ENCODE data around the gene LBR.

Gene LBR

DNA sequence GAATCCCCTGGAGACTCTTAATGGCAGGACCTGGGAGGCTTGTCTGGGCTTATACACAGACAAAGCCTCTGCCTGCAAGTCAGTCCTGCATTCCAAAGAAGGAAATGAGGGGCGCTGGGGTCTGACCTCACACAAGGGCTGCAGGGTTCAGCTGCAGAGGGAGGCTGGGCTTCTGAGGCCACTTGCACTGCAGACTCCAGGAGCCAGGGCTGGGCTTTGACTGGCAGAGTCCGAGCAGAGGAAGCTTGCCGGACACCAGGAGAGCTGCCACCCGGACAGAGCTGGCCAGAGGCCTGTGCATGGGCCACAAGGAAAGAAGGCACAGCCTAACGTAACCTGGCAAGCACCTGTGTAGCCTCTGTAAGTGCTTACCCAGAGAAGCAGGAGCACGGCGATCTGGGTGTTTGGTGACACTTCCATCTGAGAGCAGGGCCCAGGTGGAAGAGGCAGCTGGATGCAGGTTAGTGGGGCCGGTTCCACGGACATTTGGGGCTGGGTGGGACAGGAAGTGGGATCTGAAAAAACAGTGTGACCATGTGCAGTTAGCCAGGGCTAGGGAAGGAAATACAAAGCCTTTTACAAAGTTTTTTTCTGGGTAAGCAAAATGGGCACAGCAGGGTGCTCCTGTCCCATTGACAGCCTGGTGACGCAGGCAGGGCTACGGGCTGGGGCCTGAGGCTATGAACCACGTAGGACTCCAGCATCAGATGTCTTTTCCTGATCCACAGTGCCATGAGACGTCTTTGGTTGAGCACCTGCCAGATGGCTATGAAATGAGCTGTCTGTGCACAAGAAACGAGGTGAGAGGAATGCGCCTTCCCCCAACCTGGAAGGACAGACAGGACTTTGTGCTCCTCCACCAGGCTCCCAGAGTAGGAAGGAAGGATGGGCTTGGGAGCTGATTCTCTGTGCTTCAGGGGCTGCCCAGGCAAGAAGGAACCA, 37.3 kb upstream of the LBR start:
- no peak for DNase-seq

GRCh38 chr1:225462714-225463574, 35.1 kb upstream of the LBR start:
- DNase-seq, result peak in 1 of 14 donors; percentile 57

DNA sequence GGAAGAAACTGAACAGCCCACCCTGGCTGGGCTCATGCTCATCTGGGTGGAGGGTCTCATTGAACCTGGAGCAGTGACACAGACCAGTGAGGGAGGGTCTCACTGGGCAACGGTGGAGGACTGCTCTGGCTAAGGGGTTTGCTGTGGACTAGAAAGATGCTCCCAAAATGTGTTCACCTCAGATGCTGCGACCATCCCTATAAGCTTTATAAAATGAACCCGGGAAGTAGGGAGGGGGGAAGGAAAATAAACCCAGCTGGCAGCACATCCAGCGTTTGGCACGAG, 34.5 kb upstream of the LBR start:
- DNase-seq, result no peak

DNA sequence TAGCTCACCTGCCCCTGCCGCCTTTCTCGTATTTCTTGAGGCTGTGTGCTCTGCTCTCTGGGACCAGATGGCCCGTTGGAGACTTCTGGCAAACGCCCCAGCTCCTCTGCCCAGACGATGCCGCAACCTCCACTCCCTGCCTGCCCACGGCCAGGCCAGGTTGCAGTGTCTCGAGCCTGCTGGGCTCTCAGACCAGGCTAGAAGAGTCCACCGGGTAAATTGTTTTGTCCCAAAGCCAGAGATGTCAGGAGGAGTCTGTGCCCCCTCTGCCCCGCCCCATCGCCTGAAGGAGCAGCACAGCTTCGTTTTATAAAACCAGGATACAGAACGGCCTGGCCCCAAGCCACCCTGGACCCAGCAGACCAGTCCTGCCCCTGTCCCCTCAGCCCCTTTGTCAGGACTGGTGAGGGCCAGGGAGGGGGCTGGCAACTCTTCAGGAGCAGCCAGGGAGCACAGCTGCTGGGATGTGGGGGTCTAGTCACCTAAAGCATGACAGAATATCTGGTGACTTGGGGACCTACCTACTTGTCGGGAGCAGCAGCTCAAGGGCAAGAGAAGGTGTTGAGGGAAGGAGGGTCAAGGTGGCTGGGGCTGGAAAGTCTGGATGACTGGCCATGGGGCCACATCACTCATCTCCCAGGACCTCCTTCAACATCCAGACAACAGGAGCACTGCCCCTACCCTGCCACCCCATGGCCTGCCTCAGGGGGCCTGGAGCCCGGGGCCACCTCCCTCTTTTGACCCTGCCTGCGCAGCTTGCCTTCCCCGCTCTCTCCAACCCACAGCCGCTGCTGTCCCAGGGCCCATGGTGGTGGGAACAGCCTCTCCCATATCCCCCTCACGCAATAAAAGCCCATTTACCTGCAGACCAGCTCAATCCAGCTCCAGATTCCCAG, 33.9 kb upstream of the LBR start:
- peak in 1 of 14 donors; percentile 83 for DNase-seq

- DNase-seq, result no peak
Measured at GRCh38 chr1:225460737-225461532, 33.1 kb upstream of the LBR start.

DNA sequence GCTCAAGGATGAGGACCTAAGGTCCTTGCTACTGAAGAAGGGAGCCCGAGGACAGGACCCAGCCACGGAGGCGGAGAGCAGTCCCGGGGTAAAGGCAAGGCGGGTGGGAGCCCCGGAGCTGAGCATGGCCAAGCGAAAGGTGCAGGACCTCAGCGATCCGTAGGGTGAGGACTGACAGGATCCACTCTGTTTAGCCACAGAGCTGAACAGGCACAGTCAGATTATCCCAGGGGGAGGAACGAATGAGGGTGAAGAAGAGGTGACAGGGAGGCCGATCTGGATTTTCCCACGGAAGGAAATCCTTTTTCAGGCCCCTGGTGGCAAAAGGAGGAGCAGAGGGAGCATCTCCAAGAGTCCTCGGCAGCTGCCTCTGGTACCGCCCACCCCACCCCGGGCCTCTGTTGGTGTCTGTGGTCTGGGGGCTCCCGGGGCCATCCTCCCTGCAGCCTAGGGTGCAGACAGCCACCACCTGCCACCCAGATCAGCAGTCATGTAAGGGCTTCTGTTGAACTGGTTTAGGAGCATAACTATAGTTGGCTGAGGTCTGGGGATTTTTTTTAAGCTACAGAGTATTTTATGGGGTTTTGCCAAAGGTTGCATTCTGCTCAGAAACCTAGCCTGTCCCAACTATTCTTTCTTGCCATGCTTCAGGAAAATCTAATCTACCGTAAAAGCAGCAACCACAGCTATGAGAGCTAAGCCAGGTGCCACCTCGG, 32.3 kb upstream of the LBR start:
- DNase-seq, result no peak

- DNase-seq, result no peak
Measured at GRCh38 chr1:225458222-225458631, 30.4 kb upstream of the LBR start.

DNA sequence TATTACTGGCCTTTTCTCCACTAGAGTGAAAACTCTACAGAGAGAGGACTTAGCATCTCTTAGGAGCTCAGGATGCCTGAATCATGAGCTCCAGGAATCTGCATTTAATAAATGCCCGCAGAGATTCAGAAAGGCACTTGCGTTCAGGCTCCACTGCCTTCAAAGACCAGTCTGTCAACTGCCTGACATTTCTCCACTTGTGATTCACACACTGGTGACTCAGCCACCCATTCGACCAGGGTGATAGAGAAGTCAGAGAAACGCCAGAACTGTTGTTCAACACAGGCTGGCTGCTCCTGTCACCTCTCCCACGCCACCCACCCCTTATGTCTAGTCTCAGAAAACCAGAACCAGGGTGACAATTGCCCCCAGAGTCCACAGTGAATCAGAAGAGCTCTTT, 26.9 kb upstream of the LBR start:
- peak in 2 of 14 donors; percentile 39 to 53 for DNase-seq

- no peak for DNase-seq
Measured at GRCh38 chr1:225453797-225454648, 26.2 kb upstream of the LBR start.

DNA sequence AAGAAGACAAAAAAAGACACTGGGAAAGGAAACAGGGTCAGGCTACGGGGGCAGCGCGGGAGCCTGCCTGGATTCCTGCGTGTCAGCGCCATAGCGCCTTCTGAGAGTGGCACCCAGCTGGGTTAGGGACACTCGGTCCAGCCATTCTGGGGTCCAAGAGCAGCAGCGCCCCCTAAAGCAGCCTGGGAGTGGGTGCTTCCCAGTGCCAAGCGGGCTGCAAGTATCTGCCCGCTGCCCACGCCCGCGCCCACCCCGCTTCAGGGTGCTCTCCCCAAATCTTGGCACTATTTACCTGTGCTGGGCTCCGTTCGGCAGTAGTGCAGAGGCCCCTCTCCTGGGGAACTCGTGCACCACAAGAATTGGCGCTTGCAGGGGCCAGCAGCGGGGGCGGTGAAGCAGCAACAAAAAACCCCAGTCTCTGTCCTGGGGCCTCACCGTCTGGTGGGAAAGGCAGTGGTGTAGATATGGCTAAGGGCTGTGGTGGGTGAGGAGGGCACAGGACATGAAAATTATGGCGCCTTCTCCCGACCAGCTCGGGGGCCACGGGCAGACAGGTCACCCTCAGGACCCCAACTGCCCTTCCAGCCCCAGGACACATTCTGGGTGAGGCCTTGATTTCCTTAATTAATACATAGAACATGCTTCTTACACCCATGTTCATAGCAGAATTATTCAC, 24.1 kb upstream of the LBR start:
- no peak for DNase-seq

DNA sequence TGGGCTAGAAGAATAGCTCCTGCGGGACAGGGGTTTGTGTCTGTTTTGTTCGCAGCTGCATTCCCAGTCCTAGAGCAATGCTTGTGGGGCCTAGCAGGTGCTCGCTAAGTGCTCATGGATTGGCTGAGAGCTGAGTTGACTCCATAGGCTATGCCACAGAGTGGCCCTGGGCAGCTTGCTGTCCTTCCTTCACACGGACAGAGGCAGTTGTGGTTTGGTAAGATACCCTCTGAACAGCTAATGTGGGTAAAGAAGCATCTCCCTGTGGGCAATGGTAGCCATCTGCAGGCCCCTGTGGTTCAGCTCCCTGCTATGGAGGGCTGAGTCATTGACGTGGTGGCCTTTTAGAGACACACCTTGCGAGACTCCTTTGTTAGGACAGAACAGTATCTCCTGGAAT, 23.5 kb upstream of the LBR start:
- no peak for DNase-seq

DNA sequence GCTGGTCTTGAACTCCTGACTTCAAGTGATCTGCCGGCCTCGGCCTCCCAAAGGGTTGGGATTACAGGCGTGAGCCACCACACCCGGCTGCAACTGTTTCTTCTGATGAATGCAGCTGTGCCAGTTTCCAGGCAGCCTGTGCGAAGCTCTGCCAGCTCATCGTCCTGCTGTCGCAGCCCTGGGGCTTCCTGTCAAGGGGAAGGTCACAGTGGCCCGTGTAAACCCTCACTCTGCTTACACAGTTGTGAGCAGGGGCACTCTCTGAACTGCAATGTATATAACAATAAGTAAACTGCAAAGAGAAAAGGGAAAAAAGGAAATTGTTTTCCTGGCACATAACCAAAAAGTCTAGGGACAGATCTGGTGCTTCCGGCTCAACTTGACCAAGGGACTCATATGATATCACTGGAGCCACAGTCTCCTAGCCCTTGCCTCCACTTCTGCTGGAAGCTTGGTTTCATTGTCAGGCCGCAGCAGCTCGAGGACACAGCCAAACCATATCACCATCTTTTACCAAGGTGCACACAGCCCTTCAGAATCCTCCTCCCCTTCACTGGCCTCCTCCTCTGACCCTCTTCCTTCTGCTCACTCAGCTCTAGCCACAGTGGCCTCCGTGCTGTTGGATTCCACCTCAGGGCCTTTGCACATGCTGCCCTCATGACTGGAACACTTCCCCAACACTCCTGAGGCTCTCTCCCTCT, 22.8 kb upstream of the LBR start:
- DNase-seq, result no peak

DNA sequence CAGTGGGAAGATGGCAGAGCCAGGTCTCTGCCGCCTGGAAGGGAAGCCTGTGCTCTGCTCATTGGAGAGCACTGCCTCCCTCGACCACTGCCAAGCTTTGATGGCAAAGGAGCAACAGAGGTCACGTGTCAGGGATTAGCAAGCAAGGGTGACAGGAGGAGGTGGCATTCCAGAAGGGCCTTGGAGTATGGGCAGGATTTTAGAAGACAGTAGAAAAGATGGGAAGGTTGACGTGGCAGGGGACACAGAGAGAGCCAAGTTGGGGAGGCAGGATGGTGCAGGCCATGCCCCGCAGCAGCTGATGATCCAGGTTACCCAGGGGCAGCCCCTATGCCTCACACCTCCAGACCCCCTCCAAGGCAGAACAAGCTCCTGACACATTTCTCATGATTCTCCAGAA, 21.9 kb upstream of the LBR start:
- DNase-seq, result no peak

- no peak for DNase-seq
Measured at GRCh38 chr1:225449261-225449660, 21.4 kb upstream of the LBR start.

- DNase-seq, result peak in 8 of 14 donors; percentile 41 to 67 (median 51)
Measured at GRCh38 chr1:225448146-225448805, 20.4 kb upstream of the LBR start.

- DNase-seq, result peak in 11 of 14 donors; percentile 7 to 80 (median 60)
Measured at GRCh38 chr1:225447650-225448089, 19.8 kb upstream of the LBR start.

- DNase-seq, result peak in 2 of 14 donors; percentile 50 to 51
Measured at GRCh38 chr1:225446981-225447615, 19.3 kb upstream of the LBR start.

DNA sequence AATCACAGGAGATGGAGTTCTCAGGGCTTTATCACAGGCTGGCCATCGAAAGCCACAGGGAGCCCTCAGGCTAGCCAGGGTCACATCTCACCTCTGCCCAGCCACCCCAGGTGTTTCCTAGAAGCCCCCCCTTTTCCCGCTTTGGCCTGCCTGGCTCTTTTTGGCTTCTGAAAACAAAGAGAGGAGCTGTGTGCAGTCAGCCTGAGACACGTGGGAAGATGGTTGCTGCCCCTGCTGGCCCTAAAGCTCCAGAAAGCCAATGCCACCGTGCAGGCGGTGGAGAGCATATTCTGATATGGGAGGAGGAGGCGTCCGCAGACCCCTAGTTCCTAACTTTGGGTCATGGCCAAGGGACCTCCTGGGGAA, 18.7 kb upstream of the LBR start:
- DNase-seq, result peak in 2 of 14 donors; percentile 21 to 51

Measured in C1 segment of cervical spinal cord (tissue), 14 donors.